Measurements from ENCODE around the gene BARD1. TPM values are rescaled to one million over a fixed set of nuclear protein-coding genes. Genes with fewer than 3 reads are reported as not detected.

The BARD1 gene
- polyA plus RNA-seq, 4 donors: 13.4 to 20.8 (median 18.1) TPM

DNA sequence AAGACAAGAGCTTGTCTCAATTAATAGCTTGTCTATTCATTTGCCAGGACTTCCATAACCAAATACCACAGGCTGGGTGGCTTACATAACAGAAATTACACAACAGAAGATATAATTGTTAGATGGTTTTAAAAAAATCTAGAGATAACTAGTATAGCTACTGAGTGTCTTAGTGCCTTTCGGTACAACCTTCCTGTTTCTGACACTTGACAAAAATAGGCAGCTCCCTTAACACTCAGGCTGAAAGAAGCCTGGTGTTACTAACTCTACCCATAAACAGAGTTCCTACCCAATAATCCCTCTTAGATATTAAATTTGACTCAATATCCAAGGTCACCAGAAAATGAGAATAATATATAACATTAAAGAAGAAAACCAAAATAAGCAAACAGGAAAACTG lies 129.7 kb downstream of the BARD1 start:
- no peak for DNase-seq (ENCODE audit: low read depth in 4 of 4, low spot score in 2 of 4)

DNA sequence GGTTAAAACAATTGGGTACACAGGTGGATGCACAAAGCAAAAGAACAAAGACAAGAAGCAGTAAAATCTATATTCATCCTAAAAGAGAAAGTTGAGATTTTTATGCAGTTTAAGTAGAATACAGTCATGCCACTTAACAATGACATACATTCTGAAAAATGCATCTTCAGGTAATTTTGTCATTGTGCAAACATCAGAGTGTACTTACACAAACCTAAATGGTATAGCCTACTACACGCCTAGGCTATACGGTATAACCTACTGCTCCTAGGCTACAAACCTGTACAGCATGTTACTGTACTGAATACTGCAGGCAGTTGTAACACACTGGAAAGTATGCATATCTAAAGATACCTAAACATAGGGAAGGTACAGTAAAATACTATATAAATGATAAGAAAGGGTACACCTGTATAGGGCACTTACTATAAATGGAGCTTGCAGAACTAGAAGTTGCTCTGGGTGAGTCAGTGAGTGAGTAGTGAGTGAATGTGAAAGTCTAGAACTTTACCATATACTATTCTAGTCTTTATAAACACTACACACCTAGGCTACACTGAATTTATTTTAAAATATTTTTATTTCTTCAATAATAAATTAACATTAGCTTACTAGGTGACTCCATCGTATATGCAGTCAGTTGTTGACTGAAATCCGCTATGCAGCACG lies 132.9 kb downstream of the BARD1 start:
- DNase-seq (ENCODE audit: low read depth in 4 of 4, low spot score in 2 of 4): no peak
